Loucy (cell line): ENCODE data around the gene NPFFR1.
A peak's percentile ranks its signal among the peaks of the same experiment; 100 is the strongest.

Experiments
- H2AFZ ChIP-seq: fragments of 200-600 bp; sonication (generic); 2 replicates; pipeline ENCODE4 v1.6.0; 2016; ENCODE audit warnings: antibody characterized with exemption, mild to moderate bottlenecking, low read length, moderate library complexity
- H3F3A ChIP-seq: fragments of 200-600 bp; 2 replicates; pipeline ENCODE4 v1.6.0; 2016; ENCODE audit warnings: antibody characterized with exemption, low read depth, mild to moderate bottlenecking
- H3K27me3 ChIP-seq: fragments of 200-600 bp; sonication (generic); 2 replicates; pipeline ENCODE4 v1.6.1; 2014; ENCODE audit warnings: low read length, mild to moderate bottlenecking; ENCODE audit not compliant: insufficient read depth, poor library complexity, severe bottlenecking
- H3K36me3 ChIP-seq: fragments of 200-600 bp; sonication (generic); 2 replicates; pipeline ENCODE4 v1.6.1; 2016; ENCODE audit warnings: low read length; ENCODE audit not compliant: insufficient read depth
- H3K4me1 ChIP-seq: fragments of 200-600 bp; sonication (generic); 2 replicates; pipeline ENCODE4 v1.5.1; 2014; ENCODE audit warnings: low read length, mild to moderate bottlenecking; ENCODE audit not compliant: insufficient read depth, poor library complexity, severe bottlenecking
- H3K4me2 ChIP-seq: fragments of 200-600 bp; sonication (generic); 2 replicates; pipeline ENCODE4 v1.6.0; 2014; ENCODE audit warnings: antibody characterized with exemption, low read length, low read depth, mild to moderate bottlenecking; ENCODE audit not compliant: poor library complexity, severe bottlenecking
- H3K4me3 ChIP-seq: fragments of 200-600 bp; sonication (generic); 2 replicates; pipeline ENCODE4 v1.5.1; 2014; ENCODE audit warnings: low read length, mild to moderate bottlenecking, mixed read lengths; ENCODE audit not compliant: poor library complexity, severe bottlenecking
- H3K79me2 ChIP-seq: fragments of 200-600 bp; sonication (generic); 2 replicates; pipeline ENCODE4 v1.6.1; 2014; ENCODE audit warnings: low read length; ENCODE audit not compliant: insufficient read depth
- H3K9ac ChIP-seq: fragments of 200-600 bp; sonication (generic); 2 replicates; pipeline ENCODE4 v1.6.0; 2014; ENCODE audit warnings: mild to moderate bottlenecking, low read depth, low read length, moderate library complexity; ENCODE audit not compliant: poor library complexity, severe bottlenecking
- H3K9me2 ChIP-seq: fragments of 200-600 bp; sonication (generic); replicated peaks from 2 replicates; pipeline ENCODE4 v1.6.1; 2016; ENCODE audit warnings: low read depth, low read length, mixed read lengths
- H3K9me3 ChIP-seq: fragments of 200-600 bp; sonication (generic); 2 replicates; pipeline ENCODE4 v1.6.1; 2014; ENCODE audit warnings: mild to moderate bottlenecking, antibody characterized with exemption, low read length, low read depth; ENCODE audit not compliant: insufficient read depth
- H4K20me1 ChIP-seq: fragments of 200-600 bp; sonication (generic); 2 replicates; pipeline ENCODE4 v1.6.0; 2014; ENCODE audit warnings: antibody characterized with exemption, low read length, mild to moderate bottlenecking; ENCODE audit not compliant: insufficient read depth, poor library complexity, severe bottlenecking
- EZH2phosphoT487 ChIP-seq: fragments of 200-600 bp; IDR thresholded peaks from 2 replicates; pipeline ENCODE4 v1.6.1; 2018; ENCODE audit warnings: antibody characterized with exemption, mild to moderate bottlenecking, moderate library complexity, borderline replicate concordance
- TF ChIP-seq, protein P1 (sequence below): fragments of 200-600 bp; sonication (generic); conservative IDR thresholded peaks from 2 replicates; pipeline ENCODE4 v1.5.1; 2014; ENCODE audit warnings: mild to moderate bottlenecking, antibody characterized with exemption, low read length

Gene NPFFR1

GRCh38 chr10:70271996-70272924 lies 11.5 kb downstream of the NPFFR1 start:
- no peaks in the 10 kb centered on the region for H3K79me2 ChIP-seq
- H3K4me2 ChIP-seq = peak overlapping the region; percentile 67
- no peaks in the 10 kb centered on the region for H3K9me3 ChIP-seq
- no peaks in the 10 kb centered on the region for H3K9me2 ChIP-seq
- peak overlapping the region; percentile 54 for H3K4me3 ChIP-seq
- H3K27me3 ChIP-seq = no peaks in the 10 kb centered on the region
- no peaks in the 10 kb centered on the region for H3F3A ChIP-seq
- H3K9ac ChIP-seq = no peak overlapping the region
- H2AFZ ChIP-seq = peak overlapping the region; percentile 88; the same call in 1 of the 2 replicates
- no peaks in the 10 kb centered on the region for H3K36me3 ChIP-seq
- TF ChIP-seq, protein P1, sequence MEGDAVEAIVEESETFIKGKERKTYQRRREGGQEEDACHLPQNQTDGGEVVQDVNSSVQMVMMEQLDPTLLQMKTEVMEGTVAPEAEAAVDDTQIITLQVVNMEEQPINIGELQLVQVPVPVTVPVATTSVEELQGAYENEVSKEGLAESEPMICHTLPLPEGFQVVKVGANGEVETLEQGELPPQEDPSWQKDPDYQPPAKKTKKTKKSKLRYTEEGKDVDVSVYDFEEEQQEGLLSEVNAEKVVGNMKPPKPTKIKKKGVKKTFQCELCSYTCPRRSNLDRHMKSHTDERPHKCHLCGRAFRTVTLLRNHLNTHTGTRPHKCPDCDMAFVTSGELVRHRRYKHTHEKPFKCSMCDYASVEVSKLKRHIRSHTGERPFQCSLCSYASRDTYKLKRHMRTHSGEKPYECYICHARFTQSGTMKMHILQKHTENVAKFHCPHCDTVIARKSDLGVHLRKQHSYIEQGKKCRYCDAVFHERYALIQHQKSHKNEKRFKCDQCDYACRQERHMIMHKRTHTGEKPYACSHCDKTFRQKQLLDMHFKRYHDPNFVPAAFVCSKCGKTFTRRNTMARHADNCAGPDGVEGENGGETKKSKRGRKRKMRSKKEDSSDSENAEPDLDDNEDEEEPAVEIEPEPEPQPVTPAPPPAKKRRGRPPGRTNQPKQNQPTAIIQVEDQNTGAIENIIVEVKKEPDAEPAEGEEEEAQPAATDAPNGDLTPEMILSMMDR = no peak
- TF ChIP-seq EZH2phosphoT487 = no peak
- H3K4me1 ChIP-seq = peaks cover under 1% of the 10 kb centered on the region
- H4K20me1 ChIP-seq = no peaks in the 10 kb centered on the region

- Histone ChIP-seq H3K9ac (no peak overlapping the region), H3K4me2 (no peak overlapping the region), H3K4me1 (peaks cover 11% of the 10 kb centered on the region), H3K4me3 (no peak overlapping the region), H3F3A (no peaks in the 10 kb centered on the region), H2AFZ (no peak overlapping the region), H3K9me3 (no peaks in the 10 kb centered on the region), H3K36me3 (no peaks in the 10 kb centered on the region), H3K9me2 (no peaks in the 10 kb centered on the region), H3K79me2 (no peaks in the 10 kb centered on the region), H4K20me1 (no peaks in the 10 kb centered on the region), H3K27me3 (no peaks in the 10 kb centered on the region)
- TF ChIP-seq, protein P1 = no peak
These were observed 12.9 kb downstream of the NPFFR1 start for GRCh38 chr10:70270952-70271351.

DNA sequence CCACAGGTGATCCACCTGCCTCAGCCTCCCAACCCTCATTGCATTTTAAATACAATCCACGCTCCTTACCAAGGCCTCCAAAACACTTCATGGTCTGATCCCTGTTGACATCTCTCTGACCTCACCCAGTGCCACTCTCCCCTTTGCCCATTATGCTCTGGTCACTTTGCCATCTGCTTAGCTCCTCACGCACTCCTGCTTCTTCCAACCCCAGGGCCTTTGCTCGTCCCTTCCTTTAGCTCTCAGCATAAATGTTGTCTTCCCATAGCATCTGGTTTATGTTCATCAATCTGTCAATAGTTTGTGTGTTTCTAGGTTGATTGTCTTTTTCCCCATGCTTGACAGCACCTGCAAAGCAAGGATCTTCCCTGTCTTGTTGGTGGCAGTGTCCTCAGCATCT lies 14.1 kb downstream of the NPFFR1 start:
- TF ChIP-seq, protein P1 = no peak
- no peak for TF ChIP-seq EZH2phosphoT487

More for the DNA sequence above, 14.1 kb downstream of the NPFFR1 start:
- no peak overlapping the region for H3K4me3 ChIP-seq
- H3K4me2 ChIP-seq = no peak overlapping the region
- no peaks in the 10 kb centered on the region for H3K36me3 ChIP-seq
- no peaks in the 10 kb centered on the region for H3K9me2 ChIP-seq
- H2AFZ ChIP-seq = no peak overlapping the region
- H3K9ac ChIP-seq = no peak overlapping the region
- H3K79me2 ChIP-seq = no peaks in the 10 kb centered on the region
- H4K20me1 ChIP-seq = no peaks in the 10 kb centered on the region
- peaks cover 11% of the 10 kb centered on the region for H3K4me1 ChIP-seq
- H3K9me3 ChIP-seq = no peaks in the 10 kb centered on the region
- no peaks in the 10 kb centered on the region for H3F3A ChIP-seq
- no peaks in the 10 kb centered on the region for H3K27me3 ChIP-seq
